COLO668 (cell line): ENCODE measurements around the gene PMP22.
"Not testable (repeated sequence)": the region's sequence is repeated elsewhere in the genome, so short reads cannot be mapped to it uniquely, and the experiment has no call there.

Experiments
- DNase-seq: peaks from one replicate; lab custom pipeline; 2025; ENCODE audit not compliant: unreplicated experiment; lab: John Stamatoyannopoulos, UW

PMP22 gene

DNA sequence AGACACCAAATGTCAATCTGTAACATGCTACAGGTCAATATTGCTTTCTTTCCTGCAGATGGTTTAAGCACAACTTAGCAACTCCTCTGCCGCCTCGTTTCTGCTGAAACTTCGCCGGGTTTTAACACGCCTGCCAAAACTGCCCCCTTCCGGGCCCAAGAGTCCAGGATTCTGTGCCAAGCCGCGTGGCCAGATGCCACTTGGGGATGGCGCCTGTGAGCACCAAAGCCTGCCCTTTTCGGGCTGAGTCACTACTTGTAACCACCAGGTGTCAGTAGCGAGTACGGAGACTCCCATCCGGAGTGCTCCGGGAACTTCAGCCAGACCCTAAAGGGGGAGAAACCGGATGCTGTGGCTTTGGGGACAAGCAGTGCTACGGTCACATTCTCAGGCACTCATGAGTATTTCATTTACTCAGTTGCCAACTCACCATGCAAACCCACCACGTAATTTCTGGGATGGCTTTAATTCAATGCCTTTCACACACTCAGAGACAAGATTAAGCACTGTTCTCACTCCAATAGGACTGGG, 7.8 kb downstream of the PMP22 start:
- DNase-seq, result peak; percentile 24

DNA sequence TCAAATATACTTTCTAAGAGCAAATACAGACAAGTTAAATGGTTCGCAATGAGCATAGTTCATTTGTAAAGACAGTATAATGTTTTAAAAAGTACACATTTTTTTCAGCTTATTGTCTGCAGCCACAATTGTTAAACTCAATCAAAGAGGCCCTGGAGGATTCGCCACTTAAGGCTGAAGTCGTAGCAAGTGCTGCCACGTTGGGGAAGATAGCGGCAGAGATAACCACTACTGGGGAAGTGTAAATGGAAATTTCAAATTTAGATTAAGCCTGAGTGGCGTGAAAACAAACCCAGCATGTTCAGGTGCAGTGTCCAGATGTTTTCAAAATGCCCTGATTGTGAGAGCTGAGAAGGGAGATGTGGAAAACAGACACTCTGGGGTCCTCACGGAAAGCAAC, 8.4 kb downstream of the PMP22 start:
- no peak for DNase-seq

GRCh38 chr17:15255713-15256454, 9.2 kb downstream of the PMP22 start:
- DNase-seq, result no peak

- DNase-seq, result no peak
Observed at GRCh38 chr17:15250135-15250860, 14.8 kb downstream of the PMP22 start.

DNA sequence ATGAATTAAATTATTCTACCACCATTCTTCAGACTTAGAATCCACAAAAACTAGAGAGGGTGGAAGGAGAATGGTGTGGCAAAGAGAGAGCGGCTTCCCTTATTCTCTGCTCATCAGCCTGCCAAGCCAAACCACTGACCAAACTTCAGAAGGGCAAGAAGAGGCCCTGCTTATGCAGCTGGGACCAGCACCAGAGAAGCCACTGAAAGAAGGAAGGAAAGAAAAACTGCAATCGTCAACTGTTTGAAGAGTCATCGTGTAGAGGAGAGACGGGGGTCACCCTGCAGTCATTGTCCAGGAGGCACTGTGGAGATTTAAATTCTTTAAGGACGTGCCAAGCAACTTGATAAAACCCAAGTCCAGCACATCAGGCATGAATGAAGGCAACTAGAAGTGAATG, 15.6 kb downstream of the PMP22 start:
- no peak for DNase-seq

DNA sequence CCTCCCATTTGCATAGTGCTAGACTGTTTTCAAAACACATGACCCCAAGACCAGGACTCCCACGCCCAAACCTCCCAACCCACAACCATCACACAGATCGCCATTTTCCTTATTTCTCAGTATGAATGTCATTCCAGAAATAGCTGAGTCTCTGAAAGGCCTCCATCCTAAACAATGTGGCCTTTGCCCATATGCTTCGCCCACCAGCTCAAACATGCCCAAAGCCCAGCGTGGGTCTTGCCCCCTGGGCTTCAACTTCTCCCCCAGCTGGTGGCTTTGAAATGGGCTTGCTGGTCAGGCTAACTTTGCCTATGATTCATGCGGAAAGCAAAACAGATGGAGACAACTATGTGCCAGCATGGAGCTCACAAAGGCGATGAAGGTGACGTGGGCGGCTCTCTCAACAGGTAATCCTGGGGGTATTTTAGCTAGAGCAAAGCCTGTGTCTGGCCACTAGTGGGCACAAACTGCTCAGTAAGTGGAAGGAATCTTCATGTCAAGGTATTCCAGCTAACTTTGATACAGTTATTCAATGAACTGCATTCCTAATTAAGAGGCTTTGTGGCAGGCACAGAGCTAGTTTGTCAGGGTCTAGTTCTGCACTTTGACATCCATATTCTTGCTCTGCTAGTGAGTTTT, 17.1 kb downstream of the PMP22 start:
- DNase-seq, result no peak

GRCh38 chr17:15245054-15245453, 20.1 kb downstream of the PMP22 start:
- DNase-seq, result no peak

GRCh38 chr17:15240644-15241043, 24.5 kb downstream of the PMP22 start:
- DNase-seq, result no peak

DNA sequence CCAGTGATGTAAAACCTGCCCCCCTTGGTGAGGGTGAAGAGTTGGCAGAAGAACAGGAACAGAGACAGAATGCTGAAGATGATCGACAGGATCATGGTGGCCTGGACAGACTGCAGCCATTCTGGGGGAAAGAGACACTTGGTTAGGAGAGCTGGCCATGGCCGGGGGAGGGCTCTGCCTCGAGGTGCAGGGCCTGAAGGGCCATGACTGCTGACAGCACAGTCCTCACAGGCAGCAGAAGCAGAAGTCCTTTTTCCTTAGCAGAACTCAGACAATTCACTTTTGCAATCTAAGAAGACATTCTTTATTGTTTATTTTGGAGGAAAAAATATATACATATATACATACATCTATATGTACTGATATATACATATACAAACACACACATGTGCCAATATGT, 25.6 kb downstream of the PMP22 start:
- no peak for DNase-seq

DNA sequence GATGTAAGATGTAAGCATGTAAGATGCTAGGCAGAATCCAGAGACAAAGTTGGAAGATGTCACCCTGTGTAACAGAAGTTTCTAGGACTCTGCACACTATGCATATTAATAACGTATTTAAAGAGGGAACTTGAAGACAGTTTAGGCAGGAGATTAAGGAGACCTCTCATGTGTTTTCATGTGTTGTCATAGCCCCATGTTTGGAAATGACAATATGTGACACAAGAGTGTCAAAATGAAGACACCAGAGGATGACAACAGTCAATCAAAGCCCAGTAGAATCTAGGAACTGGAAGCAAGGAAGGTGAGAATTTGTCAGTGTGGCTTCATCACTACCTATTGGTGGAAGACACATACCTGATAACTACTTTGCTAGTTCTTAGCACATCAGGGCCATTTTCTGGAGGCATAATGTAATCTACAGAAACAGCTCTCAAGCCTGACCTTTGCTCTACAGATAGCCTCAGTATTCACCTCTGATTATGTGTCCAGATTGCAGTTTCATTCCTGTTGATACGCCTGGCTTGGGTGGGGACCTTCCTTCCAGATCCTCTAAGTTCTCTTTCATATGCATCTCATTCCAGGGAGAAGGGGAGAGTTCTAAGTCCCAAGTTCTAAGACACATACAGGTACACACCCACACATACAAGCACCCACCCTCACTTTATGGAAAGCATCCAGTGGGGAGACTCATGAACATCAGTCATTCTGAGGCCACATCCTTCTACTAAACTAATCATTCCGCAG, 26.3 kb downstream of the PMP22 start:
- DNase-seq, result no peak

DNA sequence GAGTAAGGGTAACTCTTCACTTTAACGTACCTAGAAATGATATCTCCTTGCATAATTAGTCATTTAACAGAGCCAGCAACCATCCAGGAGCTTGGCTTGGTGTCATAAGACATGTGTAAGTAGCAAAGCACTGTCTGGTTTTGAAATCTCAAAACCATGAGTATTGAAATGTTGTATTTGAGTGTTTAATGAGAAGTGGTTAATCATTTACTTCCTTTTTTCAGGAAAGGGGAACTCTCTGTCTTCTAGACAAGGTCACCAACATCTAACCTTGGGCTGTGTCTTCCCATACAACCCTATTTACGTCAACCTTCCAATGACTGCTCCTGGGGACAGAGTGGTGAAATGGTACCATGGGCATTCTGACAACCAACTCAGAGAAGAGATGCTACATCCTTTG, 27.1 kb downstream of the PMP22 start:
- no peak for DNase-seq

DNA sequence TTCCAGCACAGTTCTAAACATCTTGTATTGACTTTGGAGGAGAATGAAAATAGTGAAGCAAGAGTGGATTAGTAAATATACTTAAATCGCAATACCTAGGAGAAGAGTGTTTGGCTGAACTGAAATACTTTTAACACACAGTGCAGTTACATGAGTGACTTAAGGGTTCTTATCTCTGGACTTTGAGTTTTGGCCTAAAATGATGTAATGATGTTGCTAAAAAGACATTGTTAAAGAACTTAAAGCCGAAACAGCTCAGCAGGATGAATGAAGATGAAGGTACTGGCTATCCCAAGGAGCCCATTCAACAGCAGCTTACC, 28.1 kb downstream of the PMP22 start:
- no peak for DNase-seq

DNA sequence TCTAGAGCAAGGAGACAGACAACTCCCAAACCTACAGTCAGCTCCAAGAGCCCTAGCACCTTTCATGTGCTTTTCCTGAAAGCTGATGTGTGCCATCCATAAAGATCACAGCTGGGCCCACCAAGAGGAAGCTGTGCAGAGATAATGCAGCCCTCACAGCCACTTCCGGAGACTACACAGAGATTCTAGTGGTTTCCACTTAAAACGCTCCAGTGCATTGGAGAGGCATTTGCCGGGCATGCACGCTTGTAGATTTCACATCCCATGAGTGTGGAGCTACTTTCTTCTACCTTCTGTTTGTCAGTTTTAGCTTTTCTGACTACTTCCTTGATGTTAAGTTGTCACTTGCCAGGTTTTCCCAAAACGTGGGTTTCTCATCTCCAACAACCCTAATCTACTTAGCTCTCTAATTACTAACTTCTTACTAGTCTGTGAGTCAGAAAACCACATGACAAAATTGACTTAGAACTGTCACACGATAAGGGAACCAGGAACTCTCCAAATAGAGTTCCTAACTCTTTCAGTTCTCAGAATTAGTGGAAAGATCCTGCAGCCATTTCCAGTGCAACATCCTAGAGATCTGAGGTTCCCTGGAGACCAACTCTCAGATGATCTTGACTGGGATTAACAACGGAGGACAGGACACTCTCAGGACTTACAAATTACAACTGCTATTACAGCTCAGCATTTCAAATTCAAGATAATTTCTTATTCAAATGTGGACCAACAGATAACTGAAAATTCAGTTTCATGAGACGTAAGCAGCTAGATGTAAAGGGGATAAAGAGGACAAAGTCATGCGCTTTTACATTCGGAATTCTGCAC, 28.6 kb downstream of the PMP22 start:
- DNase-seq, result no peak

GRCh38 chr17:15233971-15234370, 31.2 kb downstream of the PMP22 start:
- no peak for DNase-seq

DNA sequence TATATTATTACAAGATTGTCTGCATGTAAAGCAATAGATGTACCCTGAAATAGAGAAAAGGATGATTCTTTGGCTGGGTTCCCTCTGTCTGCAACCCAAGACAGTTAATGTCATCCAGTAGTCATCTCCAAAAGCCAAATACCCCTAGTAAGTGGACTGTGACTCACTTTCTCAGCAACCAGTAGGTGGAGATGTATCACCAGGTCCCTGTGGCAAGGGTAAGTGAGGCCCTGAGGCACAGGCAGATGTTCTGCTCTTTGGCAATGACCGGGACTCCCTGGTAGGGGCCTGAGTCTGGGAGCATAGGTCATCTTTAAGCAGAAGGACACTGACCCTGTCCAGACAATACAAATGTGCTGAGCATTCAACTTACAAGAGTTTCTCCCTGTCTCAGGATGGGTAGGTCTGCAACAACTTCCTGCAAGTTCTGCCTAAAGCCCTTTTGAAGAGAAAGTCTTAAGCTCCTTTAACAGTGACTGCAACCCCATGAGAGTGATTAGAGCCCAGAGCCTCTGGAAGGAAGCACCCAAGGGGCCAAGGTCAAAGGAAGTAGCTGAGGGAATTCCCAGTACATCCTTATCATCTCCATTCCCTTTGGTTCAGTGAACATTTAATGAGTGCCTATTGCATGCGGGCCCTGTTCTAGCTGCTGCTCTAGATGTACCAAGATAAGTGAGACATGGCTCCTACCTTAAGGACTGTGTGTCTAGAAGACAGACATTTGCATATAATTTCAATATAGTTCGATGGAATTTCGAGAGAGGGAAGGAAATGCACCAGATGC, 31.9 kb downstream of the PMP22 start:
- DNase-seq, result no peak

DNA sequence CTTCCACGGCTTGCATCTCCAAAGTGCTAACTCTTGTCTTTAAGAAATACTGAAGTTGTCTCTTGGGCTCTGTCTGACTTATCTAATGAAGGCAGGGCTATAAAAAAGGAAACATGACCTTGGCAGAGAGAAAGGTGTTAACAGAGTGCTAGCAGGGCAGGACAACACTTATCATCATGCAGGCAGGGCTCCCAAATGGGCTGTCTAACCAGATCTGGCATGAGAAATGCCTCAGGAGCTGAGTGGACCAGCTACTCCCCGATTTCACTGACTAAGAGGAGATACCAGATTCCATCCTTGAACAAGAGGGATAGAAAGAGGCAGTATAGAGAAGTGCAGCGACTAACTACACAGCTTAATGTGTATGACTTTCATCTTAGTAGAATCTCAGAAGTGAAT, 32.6 kb downstream of the PMP22 start:
- DNase-seq, result no peak

- no peak for DNase-seq
Observed at GRCh38 chr17:15231851-15232516, 33.1 kb downstream of the PMP22 start.

DNA sequence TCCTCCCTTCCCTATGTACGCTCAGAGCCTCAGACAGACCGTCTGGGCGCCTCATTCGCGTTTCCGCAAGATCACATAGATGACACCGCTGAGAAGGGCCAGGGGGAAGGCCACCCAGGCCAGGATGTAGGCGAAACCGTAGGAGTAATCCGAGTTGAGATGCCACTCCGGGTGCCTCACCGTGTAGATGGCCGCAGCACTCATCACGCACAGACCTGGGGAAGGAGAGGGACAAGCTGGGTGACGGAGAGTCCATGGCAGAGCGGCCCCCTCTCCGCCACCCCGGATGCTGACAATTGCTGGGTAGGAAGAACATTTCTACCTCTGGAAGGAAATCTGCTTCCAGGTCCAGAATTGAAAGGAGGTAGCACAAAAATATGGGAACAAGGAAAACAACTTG, 34.3 kb downstream of the PMP22 start:
- no peak for DNase-seq

DNA sequence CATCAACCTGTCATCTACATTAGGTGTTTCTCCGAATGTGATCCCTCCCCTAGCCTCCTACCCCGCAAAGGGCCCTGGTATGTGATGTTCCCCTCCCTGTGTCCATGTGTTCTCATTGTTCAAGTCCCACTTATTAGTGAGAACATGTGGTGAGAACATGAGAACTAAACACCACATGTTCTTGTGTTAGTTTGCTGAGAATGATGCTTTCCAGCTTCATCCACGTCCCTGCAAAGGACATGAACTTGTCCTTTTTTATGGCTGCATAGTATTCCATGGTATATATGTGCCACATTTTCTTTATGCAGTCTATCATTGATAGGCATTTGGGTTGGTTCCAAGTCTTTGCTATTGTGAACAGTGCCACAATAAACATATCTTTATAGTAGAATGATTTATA, 43.3 kb downstream of the PMP22 start:
- not testable (repeated sequence) for DNase-seq
